Naive B cell (primary cell): Measurements from ENCODE around the gene TMEM132D. TPM values are rescaled to one million over a fixed set of nuclear protein-coding genes. Genes with fewer than 3 reads are reported as not detected.
A peak's percentile ranks its signal among the peaks of the same experiment; 100 is the strongest.

Experiments
- ATAC-seq, 2 donors: fragments of 150-1000 bp; cut with Tn5 transposase; 2 replicates each; pipeline ENCODE4 v1.10.0; 2021; ENCODE audit warnings: low read depth in 2 of 2, mild to moderate bottlenecking in 2 of 2, moderate library complexity in 2 of 2
- DNase-seq: peaks from one replicate; pipeline ENCODE4 v3.0.0; 2022
- H3K27ac Mint-ChIP-seq, 6 donors: one replicate each; pipeline ENCODE4 v1.8.0; 2020 to 2022; ENCODE audit warnings: mild to moderate bottlenecking in 6 of 6, mixed read lengths in 6 of 6, moderate library complexity in 5 of 6, inconsistent platforms in 2 of 6
- H3K27me3 Mint-ChIP-seq, 3 donors: one replicate each; pipeline ENCODE4 v1.8.0; 2021 to 2022; ENCODE audit warnings: mixed read lengths in 3 of 3, mild to moderate bottlenecking in 1 of 3
- H3K36me3 Mint-ChIP-seq, 2 donors: one replicate each; pipeline ENCODE4 v1.8.0; 2020 to 2022; ENCODE audit warnings: mixed read lengths in 2 of 2, inconsistent platforms in 1 of 2, mild to moderate bottlenecking in 1 of 2
- H3K4me1 Mint-ChIP-seq, 3 donors: one replicate each; pipeline ENCODE4 v1.8.0; 2020 to 2022; ENCODE audit warnings: mixed read lengths in 3 of 3, inconsistent platforms in 1 of 3, mild to moderate bottlenecking in 1 of 3, moderate library complexity in 1 of 3
- H3K4me3 Mint-ChIP-seq, 8 donors: one replicate each; pipeline ENCODE4 v1.8.0; 2020 to 2022; ENCODE audit warnings: mild to moderate bottlenecking in 8 of 8, mixed read lengths in 8 of 8, moderate library complexity in 8 of 8, inconsistent platforms in 2 of 8
- H3K9me3 Mint-ChIP-seq, 7 donors: one replicate each; pipeline ENCODE4 v1.8.0; 2020 to 2022; ENCODE audit warnings: mixed read lengths in 7 of 7, mild to moderate bottlenecking in 5 of 7, inconsistent platforms in 2 of 7, moderate library complexity in 1 of 7
- polyA plus RNA-seq, 6 donors: library from polyadenylated mRNA; unstranded; fragments of 300-500 nt; fragmentation: Illumina TruSeq; gene quantifications; one replicate each; pipeline ENCODE4 v1.2.3, GENCODE V29; 2021; ENCODE audit warnings: low read depth in 6 of 6

Gene TMEM132D
- polyA plus RNA-seq, 6 donors from 2014 or later, result not detected

- peaks cover 1 to 8% (median 3%) of the 10 kb centered on the region in 7 donors for H3K9me3 Mint-ChIP-seq
- H3K27ac Mint-ChIP-seq, result no peak overlapping the region
- ATAC-seq (no peak), DNase-seq (no peak)
- no peaks in the 10 kb centered on the region for H3K4me1 Mint-ChIP-seq
- no peaks in the 10 kb centered on the region for H3K27me3 Mint-ChIP-seq
- no peaks in the 10 kb centered on the region for H3K36me3 Mint-ChIP-seq
- H3K4me3 Mint-ChIP-seq, result no peak overlapping the region
Measured at GRCh38 chr12:129827866-129828384, 75.9 kb downstream of the TMEM132D start.

DNA sequence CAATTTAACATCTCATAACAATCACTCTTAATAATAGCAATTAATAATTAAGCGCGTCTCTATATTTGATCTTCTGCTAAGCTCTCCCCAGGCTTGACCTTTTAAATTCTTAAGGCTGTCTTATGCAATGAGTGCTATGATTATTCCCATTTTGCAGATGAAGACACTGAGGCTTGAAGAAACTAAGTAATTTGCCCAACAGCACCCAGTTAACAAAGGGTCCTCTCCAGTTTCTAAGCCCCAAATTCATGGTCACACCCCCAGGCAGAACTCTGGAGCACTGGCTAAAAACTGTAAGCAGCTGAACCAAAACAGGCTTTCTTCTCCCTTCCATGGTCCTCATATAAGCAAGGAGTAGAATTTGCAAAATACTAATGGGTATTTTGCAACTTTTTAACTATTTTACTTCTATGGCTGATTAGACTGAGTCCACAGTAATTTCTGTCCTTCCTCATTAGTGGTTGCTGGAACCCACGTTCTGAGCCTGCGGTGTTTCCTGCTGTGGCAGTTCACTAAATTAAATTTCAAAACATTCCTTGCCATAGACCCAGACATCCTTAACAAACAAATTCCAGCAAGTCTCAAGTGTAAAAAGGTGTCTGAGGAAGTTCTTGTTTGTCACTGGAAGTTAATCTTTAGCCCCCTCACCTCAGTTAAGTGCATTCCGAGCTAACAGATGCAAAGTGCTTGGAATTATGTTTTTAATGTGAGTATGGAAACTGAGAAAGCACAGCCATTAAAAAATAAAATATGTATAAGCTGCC, 76.5 kb downstream of the TMEM132D start:
- no peaks in the 10 kb centered on the region for H3K27me3 Mint-ChIP-seq
- no peak for ATAC-seq
- H3K4me1 Mint-ChIP-seq, result no peaks in the 10 kb centered on the region
- DNase-seq, result no peak
- H3K36me3 Mint-ChIP-seq, result no peaks in the 10 kb centered on the region
- H3K4me3 Mint-ChIP-seq, result no peak overlapping the region
- H3K9me3 Mint-ChIP-seq, result peaks cover 0 to 10% (median 5%) of the 10 kb centered on the region in 7 donors
- no peak overlapping the region for H3K27ac Mint-ChIP-seq

DNA sequence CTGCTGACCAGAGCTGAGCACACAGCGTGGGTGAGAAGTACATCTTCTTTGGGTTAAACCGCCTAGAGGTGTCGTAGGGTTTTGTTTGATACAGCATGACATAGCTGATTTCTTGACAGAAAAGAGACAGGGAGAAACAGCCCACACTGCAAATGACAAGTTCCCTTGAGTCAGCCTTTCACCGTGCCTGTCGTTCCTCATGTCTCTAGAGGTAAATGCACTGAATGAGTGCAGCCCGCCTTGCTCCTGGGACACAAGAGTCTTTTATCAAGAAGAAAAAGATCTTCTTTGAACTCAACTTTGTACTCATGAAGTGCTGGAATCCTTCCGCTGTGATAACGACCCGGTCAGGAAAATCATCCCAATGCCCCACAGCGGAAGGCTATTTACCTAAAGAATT, 77.6 kb downstream of the TMEM132D start:
- Mint-ChIP-seq H3K36me3 (no peaks in the 10 kb centered on the region), H3K4me3 (no peak overlapping the region), H3K9me3 (peaks cover 1 to 13% (median 5%) of the 10 kb centered on the region in 7 donors), H3K27ac (no peak overlapping the region), H3K4me1 (no peaks in the 10 kb centered on the region), H3K27me3 (no peaks in the 10 kb centered on the region)
- no peak for ATAC-seq
- no peak for DNase-seq

DNA sequence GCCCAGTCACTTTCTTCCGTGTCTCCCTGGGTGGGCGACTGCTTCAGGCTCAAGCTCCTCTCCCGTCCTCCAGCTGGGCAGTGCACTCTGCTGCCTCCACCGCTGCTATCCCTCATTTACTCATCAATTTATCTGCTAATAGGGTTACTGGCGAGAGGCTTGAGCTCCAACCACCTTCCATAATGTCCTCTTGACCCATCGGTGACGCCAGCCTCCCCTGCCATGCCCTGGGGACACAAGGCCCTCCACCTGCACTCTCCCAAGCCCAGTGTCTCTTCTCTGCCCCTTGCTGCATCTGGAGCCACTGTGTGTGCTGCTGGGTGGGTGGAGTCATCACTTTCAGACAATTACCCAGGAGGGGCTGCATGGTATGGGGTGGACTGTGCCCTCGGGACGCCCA, 78.5 kb downstream of the TMEM132D start:
- H3K36me3 Mint-ChIP-seq, result no peaks in the 10 kb centered on the region
- peaks cover 1 to 13% (median 5%) of the 10 kb centered on the region in 7 donors for H3K9me3 Mint-ChIP-seq
- no peaks in the 10 kb centered on the region for H3K27me3 Mint-ChIP-seq
- no peak overlapping the region for H3K27ac Mint-ChIP-seq
- ATAC-seq (no peak), DNase-seq (no peak)
- no peaks in the 10 kb centered on the region for H3K4me1 Mint-ChIP-seq
- no peak overlapping the region for H3K4me3 Mint-ChIP-seq

- Mint-ChIP-seq H3K9me3 (peaks cover 0 to 12% (median 4%) of the 10 kb centered on the region in 7 donors), H3K4me3 (peak overlapping the region in 1 of 8 donors; percentile 7), H3K4me1 (no peaks in the 10 kb centered on the region), H3K36me3 (no peaks in the 10 kb centered on the region), H3K27me3 (no peaks in the 10 kb centered on the region), H3K27ac (no peak overlapping the region)
- DNase-seq (no peak), ATAC-seq (no peak)
Measured at GRCh38 chr12:129821964-129822363, 81.9 kb downstream of the TMEM132D start.

GRCh38 chr12:129819391-129819790, 84.4 kb downstream of the TMEM132D start:
- H3K9me3 Mint-ChIP-seq, result peaks cover 0 to 12% (median 4%) of the 10 kb centered on the region in 7 donors
- H3K27me3 Mint-ChIP-seq, result no peaks in the 10 kb centered on the region
- DNase-seq (no peak), ATAC-seq (no peak)
- no peaks in the 10 kb centered on the region for H3K36me3 Mint-ChIP-seq
- H3K4me1 Mint-ChIP-seq, result no peaks in the 10 kb centered on the region
- no peak overlapping the region for H3K27ac Mint-ChIP-seq
- H3K4me3 Mint-ChIP-seq, result peak overlapping the region in 1 of 8 donors; percentile 54

GRCh38 chr12:129815846-129816245, 88.0 kb downstream of the TMEM132D start:
- ATAC-seq, result no peak

DNA sequence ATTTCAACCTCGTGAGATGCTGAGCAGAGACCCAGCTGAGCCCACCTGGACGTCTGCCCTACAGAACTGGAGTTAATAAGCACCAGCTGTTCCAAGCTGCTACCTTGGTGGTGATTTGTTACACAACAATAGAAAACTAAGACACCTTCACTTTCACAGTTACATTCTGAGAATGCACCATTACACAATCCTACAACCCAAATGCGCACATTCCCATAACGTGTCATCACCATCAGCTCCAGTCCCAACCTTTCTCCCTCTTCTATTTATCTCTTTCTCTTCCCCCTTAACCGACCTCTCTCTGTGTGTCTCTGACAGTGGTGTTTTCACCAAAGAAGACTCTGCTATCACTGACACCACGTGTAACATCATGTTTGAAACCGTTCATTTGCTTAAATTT, 91.9 kb downstream of the TMEM132D start:
- DNase-seq (no peak), ATAC-seq (no peak)
- H3K27ac Mint-ChIP-seq, result no peak overlapping the region
- peaks cover 0 to 7% (median 0%) of the 10 kb centered on the region in 7 donors for H3K9me3 Mint-ChIP-seq
- H3K4me3 Mint-ChIP-seq, result no peak overlapping the region
- no peaks in the 10 kb centered on the region for H3K36me3 Mint-ChIP-seq
- H3K27me3 Mint-ChIP-seq, result no peaks in the 10 kb centered on the region
- no peaks in the 10 kb centered on the region for H3K4me1 Mint-ChIP-seq

More at GRCh38 chr12:129815846-129816245, 88.0 kb downstream of the TMEM132D start:
- no peaks in the 10 kb centered on the region for H3K4me1 Mint-ChIP-seq
- no peak overlapping the region for H3K4me3 Mint-ChIP-seq
- DNase-seq, result no peak
- peaks cover 0 to 2% (median 0%) of the 10 kb centered on the region in 7 donors for H3K9me3 Mint-ChIP-seq
- no peaks in the 10 kb centered on the region for H3K27me3 Mint-ChIP-seq
- no peak overlapping the region for H3K27ac Mint-ChIP-seq
- H3K36me3 Mint-ChIP-seq, result no peaks in the 10 kb centered on the region

- H3K36me3 Mint-ChIP-seq, result no peaks in the 10 kb centered on the region
- H3K4me3 Mint-ChIP-seq, result no peak overlapping the region
- H3K4me1 Mint-ChIP-seq, result no peaks in the 10 kb centered on the region
- DNase-seq (no peak), ATAC-seq (no peak)
- peak overlapping the region in 1 of 6 donors; percentile 53 for H3K27ac Mint-ChIP-seq
- no peaks in the 10 kb centered on the region for H3K27me3 Mint-ChIP-seq
- H3K9me3 Mint-ChIP-seq, result peaks cover 0 to 7% (median 0%) of the 10 kb centered on the region in 7 donors
Measured at GRCh38 chr12:129807136-129807535, 96.7 kb downstream of the TMEM132D start.

GRCh38 chr12:129791396-129791795, 112.4 kb downstream of the TMEM132D start:
- H3K4me1 Mint-ChIP-seq, result no peaks in the 10 kb centered on the region
- H3K9me3 Mint-ChIP-seq, result peaks cover 0 to 5% (median 3%) of the 10 kb centered on the region in 7 donors
- ATAC-seq (no peak), DNase-seq (no peak)
- no peak overlapping the region for H3K4me3 Mint-ChIP-seq
- H3K27ac Mint-ChIP-seq, result no peak overlapping the region
- H3K36me3 Mint-ChIP-seq, result no peaks in the 10 kb centered on the region
- no peaks in the 10 kb centered on the region for H3K27me3 Mint-ChIP-seq

GRCh38 chr12:129790930-129791329, 112.9 kb downstream of the TMEM132D start:
- Mint-ChIP-seq H3K4me1 (no peaks in the 10 kb centered on the region), H3K9me3 (peaks cover 0 to 8% (median 5%) of the 10 kb centered on the region in 7 donors), H3K27me3 (no peaks in the 10 kb centered on the region), H3K27ac (no peak overlapping the region), H3K4me3 (no peak overlapping the region), H3K36me3 (no peaks in the 10 kb centered on the region)
- ATAC-seq (no peak), DNase-seq (no peak)

GRCh38 chr12:129790331-129790730, 113.5 kb downstream of the TMEM132D start:
- H3K9me3 Mint-ChIP-seq, result peaks cover 0 to 9% (median 5%) of the 10 kb centered on the region in 7 donors
- no peaks in the 10 kb centered on the region for H3K36me3 Mint-ChIP-seq
- no peak for ATAC-seq
- no peak for DNase-seq
- H3K27ac Mint-ChIP-seq, result peak overlapping the region in 1 of 6 donors; percentile 27
- H3K4me1 Mint-ChIP-seq, result no peaks in the 10 kb centered on the region
- no peaks in the 10 kb centered on the region for H3K27me3 Mint-ChIP-seq
- no peak overlapping the region for H3K4me3 Mint-ChIP-seq

GRCh38 chr12:129789921-129790320, 113.9 kb downstream of the TMEM132D start:
- Mint-ChIP-seq H3K4me1 (no peaks in the 10 kb centered on the region), H3K36me3 (no peaks in the 10 kb centered on the region), H3K9me3 (peaks cover 0 to 9% (median 5%) of the 10 kb centered on the region in 7 donors), H3K27ac (no peak overlapping the region), H3K4me3 (no peak overlapping the region), H3K27me3 (no peaks in the 10 kb centered on the region)
- DNase-seq (no peak), ATAC-seq (no peak)

DNA sequence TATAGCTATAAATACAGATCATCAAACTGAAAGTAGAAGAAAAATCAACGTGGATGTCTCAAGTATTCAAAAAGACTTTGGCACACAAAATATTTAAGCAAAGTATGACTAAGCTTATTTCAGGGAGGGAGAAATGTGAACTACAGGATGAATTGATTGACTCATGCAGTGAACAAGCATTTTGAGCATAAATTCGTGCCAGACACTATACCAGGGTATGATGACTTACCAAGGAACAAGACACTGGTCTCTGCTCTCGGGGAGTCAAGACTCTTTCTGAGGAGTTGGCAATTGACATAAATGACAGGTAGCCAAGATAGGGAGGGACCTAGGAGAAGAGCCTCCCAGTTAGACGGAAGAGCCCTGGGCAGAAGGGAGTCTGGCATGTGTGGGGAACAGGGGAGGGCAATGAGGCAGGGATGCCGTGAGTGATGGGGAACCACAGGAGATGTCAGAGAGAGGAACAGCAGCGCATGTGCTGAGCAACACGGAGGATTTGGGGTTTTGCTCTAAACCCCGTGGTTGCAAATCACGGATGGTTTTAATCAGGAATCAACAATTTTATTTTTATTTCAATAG, 115.2 kb downstream of the TMEM132D start:
- no peak for ATAC-seq
- Mint-ChIP-seq H3K27me3 (no peaks in the 10 kb centered on the region), H3K4me1 (no peaks in the 10 kb centered on the region), H3K4me3 (no peak overlapping the region), H3K27ac (peak overlapping the region in 1 of 6 donors; percentile 21), H3K36me3 (no peaks in the 10 kb centered on the region), H3K9me3 (peaks cover 0 to 10% (median 5%) of the 10 kb centered on the region in 7 donors)
- no peak for DNase-seq
